H1 (cell line): Measurements from ENCODE around the gene WNT7A.

ENCODE experiments used
- ASH2L ChIP-seq: fragments of 200-600, 300-600 bp; sonication (generic); IDR thresholded peaks from one replicate; pipeline ENCODE4 v1.7.1; 2017; ENCODE audit warnings: low read length
- ATF3 ChIP-seq: IDR thresholded peaks from 2 replicates; pipeline ENCODE4 v1.6.1; 2011; ENCODE audit warnings: low read depth, mild to moderate bottlenecking, low read length; ENCODE audit not compliant: insufficient read depth
- CBX8 ChIP-seq: fragments of 300-800, 300-1000 bp; sonication (generic); IDR thresholded peaks from 2 replicates; pipeline ENCODE4 v1.7.1; 2016; ENCODE audit warnings: low read depth, low read length, borderline replicate concordance
- CREB1 ChIP-seq: IDR thresholded peaks from 2 replicates; pipeline ENCODE4 v1.6.1; 2012; ENCODE audit warnings: inconsistent platforms
- EGR1 ChIP-seq: IDR thresholded peaks from 2 replicates; pipeline ENCODE4 v1.6.1; 2011; ENCODE audit warnings: low read depth, low read length, borderline replicate concordance
- EZH2 ChIP-seq: fragments of 200-600 bp; sonication (generic); IDR thresholded peaks from 2 replicates; pipeline ENCODE4 v1.7.1; 2012; ENCODE audit warnings: low read depth, mild to moderate bottlenecking, moderate library complexity, low read length, inconsistent platforms; ENCODE audit not compliant: severe bottlenecking
- JUN ChIP-seq: IDR thresholded peaks from 2 replicates; pipeline ENCODE4 v1.6.1; 2011; ENCODE audit warnings: low read depth, mild to moderate bottlenecking, improper control_type of control experiment, low read length
- MAX ChIP-seq: IDR thresholded peaks from 2 replicates; pipeline ENCODE4 v1.6.1; 2012; ENCODE audit warnings: inconsistent platforms
- PHF8 ChIP-seq: fragments of 200-600 bp; sonication (generic); conservative IDR thresholded peaks from 2 replicates; pipeline ENCODE4 v1.7.1; 2012; ENCODE audit warnings: low read depth, mild to moderate bottlenecking, inconsistent platforms, low read length, moderate library complexity
- POLR2AphosphoS5 ChIP-seq: IDR thresholded peaks from 2 replicates; pipeline ENCODE4 v1.6.1; 2011; ENCODE audit warnings: low read depth, low read length
- RFX5 ChIP-seq: IDR thresholded peaks from 2 replicates; pipeline ENCODE4 v1.6.1; 2011; ENCODE audit warnings: low read depth, low read length, improper control_type of control experiment, borderline replicate concordance
- YY1 ChIP-seq: IDR thresholded peaks from 2 replicates; pipeline ENCODE4 v1.6.1; 2011; ENCODE audit warnings: low read depth, mild to moderate bottlenecking, low read length
- TF ChIP-seq, protein P1 (sequence below): IDR thresholded peaks from 2 replicates; pipeline ENCODE4 v1.6.1; 2012; ENCODE audit warnings: low read length, inconsistent platforms
- TF ChIP-seq, protein P2 (sequence below), 3 experiments: IDR thresholded peaks; 1 replicate in 2 of 3; 2 replicates in 1 of 3; pipeline versions ENCODE4 v1.5.1 to v1.6.1; 2011; ENCODE audit warnings: low read length in 3 of 3, mild to moderate bottlenecking in 3 of 3, inconsistent platforms in 2 of 3, low read depth in 1 of 3, moderate library complexity in 1 of 3; ENCODE audit not compliant: insufficient read depth in 1 of 3; ENCODE audit errors: control extremely low read depth in 1 of 3

GRCh38 chr3:13871791-13872190 is 8.1 kb downstream of the WNT7A start:
- TF ChIP-seq CREB1 (no peak), CBX8 (no peak), JUN (no peak), ASH2L (no peak), POLR2AphosphoS5 (no peak), ATF3 (no peak), RFX5 (no peak), EGR1 (no peak), YY1 (no peak), MAX (no peak), PHF8 (no peak), EZH2 (no peak)
- TF ChIP-seq, protein P1, sequence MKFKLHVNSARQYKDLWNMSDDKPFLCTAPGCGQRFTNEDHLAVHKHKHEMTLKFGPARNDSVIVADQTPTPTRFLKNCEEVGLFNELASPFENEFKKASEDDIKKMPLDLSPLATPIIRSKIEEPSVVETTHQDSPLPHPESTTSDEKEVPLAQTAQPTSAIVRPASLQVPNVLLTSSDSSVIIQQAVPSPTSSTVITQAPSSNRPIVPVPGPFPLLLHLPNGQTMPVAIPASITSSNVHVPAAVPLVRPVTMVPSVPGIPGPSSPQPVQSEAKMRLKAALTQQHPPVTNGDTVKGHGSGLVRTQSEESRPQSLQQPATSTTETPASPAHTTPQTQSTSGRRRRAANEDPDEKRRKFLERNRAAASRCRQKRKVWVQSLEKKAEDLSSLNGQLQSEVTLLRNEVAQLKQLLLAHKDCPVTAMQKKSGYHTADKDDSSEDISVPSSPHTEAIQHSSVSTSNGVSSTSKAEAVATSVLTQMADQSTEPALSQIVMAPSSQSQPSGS: no peak
- TF ChIP-seq, protein P2, sequence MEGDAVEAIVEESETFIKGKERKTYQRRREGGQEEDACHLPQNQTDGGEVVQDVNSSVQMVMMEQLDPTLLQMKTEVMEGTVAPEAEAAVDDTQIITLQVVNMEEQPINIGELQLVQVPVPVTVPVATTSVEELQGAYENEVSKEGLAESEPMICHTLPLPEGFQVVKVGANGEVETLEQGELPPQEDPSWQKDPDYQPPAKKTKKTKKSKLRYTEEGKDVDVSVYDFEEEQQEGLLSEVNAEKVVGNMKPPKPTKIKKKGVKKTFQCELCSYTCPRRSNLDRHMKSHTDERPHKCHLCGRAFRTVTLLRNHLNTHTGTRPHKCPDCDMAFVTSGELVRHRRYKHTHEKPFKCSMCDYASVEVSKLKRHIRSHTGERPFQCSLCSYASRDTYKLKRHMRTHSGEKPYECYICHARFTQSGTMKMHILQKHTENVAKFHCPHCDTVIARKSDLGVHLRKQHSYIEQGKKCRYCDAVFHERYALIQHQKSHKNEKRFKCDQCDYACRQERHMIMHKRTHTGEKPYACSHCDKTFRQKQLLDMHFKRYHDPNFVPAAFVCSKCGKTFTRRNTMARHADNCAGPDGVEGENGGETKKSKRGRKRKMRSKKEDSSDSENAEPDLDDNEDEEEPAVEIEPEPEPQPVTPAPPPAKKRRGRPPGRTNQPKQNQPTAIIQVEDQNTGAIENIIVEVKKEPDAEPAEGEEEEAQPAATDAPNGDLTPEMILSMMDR (IDR thresholded peaks at IDR 0.05; ENCODE audit: control extremely low read depth in 1 of 3, insufficient read depth in 1 of 3, low read depth in 1 of 3, low read length in 3 of 3): no peak
